ENCODE measurements around the gene BAHCC1. TPM values are rescaled to one million over a fixed set of nuclear protein-coding genes. Genes with fewer than 3 reads are reported as not detected.

BAHCC1 gene
- total RNA-seq, 1 experiment from 2014 or later = 3.1 TPM

DNA sequence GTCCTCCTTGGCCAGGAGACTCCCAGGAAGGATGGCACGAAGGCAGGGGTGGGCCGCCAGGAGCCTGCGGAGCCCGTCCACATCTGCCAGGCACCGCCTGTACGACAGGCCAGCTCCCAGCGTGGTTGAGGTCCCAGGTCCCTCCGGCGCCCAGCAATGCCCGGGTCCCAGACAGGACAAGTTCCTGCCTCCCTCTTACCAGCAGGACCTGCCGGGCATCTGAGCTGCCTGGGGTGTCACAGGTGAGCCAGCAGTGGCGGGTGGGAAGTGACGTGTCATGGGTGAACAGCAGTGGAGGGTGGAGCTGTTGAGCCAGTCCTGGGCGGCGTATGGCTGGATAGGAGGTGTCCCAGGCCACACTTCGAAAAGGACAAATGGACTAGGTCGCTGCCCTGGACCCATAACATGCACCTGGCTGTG, 15.7 kb upstream of the BAHCC1 start:
- Mint-ChIP-seq H3K36me3 (ENCODE audit: insufficient read depth in 1 of 3, low read depth in 3 of 3) (no peaks in the 10 kb centered on the region), H3K27me3 (ENCODE audit: low read depth) (peaks cover 59% of the 10 kb centered on the region), H3K9me3 (no peaks in the 10 kb centered on the region), H3K4me1 (no peaks in the 10 kb centered on the region), H3K27ac (no peak overlapping the region), H3K4me3 (no peak overlapping the region)
- H4K5ac ChIP-seq (ENCODE audit: insufficient read length, low read depth, low read length) = no peak overlapping the region
- H3K79me1 ChIP-seq (ENCODE audit: insufficient read depth, low read depth, low read length, poor library complexity, severe bottlenecking) = no peaks in the 10 kb centered on the region
- no peak overlapping the region for H4K91ac ChIP-seq (ENCODE audit: insufficient read length, low read depth, low read length)
- H3K23me2 ChIP-seq (ENCODE audit: insufficient read length, low read depth, low read length, poor library complexity, severe bottlenecking) = no peaks in the 10 kb centered on the region
- no peak overlapping the region for H3K23ac ChIP-seq (ENCODE audit: insufficient read length, low read depth, low read length)
- DNase-seq = no peak
- no peak overlapping the region for H2BK15ac ChIP-seq (ENCODE audit: low read depth, low read length)
- H3K4me2 ChIP-seq (ENCODE audit: insufficient read depth, insufficient read length, low read length) = no peak overlapping the region
- no peak overlapping the region; the same call in 1 of the 2 replicates for H3K14ac ChIP-seq (ENCODE audit: insufficient read depth, low read length)
- H3K79me2 ChIP-seq (ENCODE audit: insufficient read depth, low read length) = no peaks in the 10 kb centered on the region
- no peak overlapping the region for H2AK5ac ChIP-seq (ENCODE audit: insufficient read length, low read length)
- H3T11ph ChIP-seq (ENCODE audit: low read length) = no peak overlapping the region
- H3K4me1 ChIP-seq (ENCODE audit: insufficient read depth, low read length) = no peaks in the 10 kb centered on the region
- no peaks in the 10 kb centered on the region for H3K9me3 ChIP-seq (ENCODE audit: control insufficient read depth, low read depth, low read length)
- H4K8ac ChIP-seq (replicated peaks; ENCODE audit: insufficient read length, low read depth, low read length) = no peak overlapping the region
- no peaks in the 10 kb centered on the region for H4K20me1 ChIP-seq (ENCODE audit: control insufficient read depth, insufficient read depth, insufficient read length)
- no peak overlapping the region for H2BK120ac ChIP-seq (ENCODE audit: low read depth, low read length, poor library complexity, severe bottlenecking)
- H3K56ac ChIP-seq (ENCODE audit: insufficient read length, low read depth, low read length) = no peak overlapping the region
- no peak overlapping the region for H2BK20ac ChIP-seq (ENCODE audit: low read depth, low read length, poor library complexity, severe bottlenecking)
- no peak overlapping the region for H3K27ac ChIP-seq (ENCODE audit: insufficient read length, low read depth, low read length)
- H3K18ac ChIP-seq (ENCODE audit: insufficient read length, low read depth, low read length) = no peak overlapping the region
- no peak overlapping the region for H2BK12ac ChIP-seq (ENCODE audit: insufficient read length, low read depth, low read length)
- no peak overlapping the region for H2AFZ ChIP-seq (ENCODE audit: low read length)
- H3K4ac ChIP-seq (ENCODE audit: low read depth, low read length) = no peak overlapping the region
- TF ChIP-seq CTCF (conservative IDR thresholded peaks at IDR 0.05) = no peak
- H3K27me3 ChIP-seq (ENCODE audit: insufficient read depth, low read length) = no peaks in the 10 kb centered on the region
- no peak overlapping the region for H2BK5ac ChIP-seq (ENCODE audit: insufficient read length, low read length)
- no peak overlapping the region for H3K9ac ChIP-seq (ENCODE audit: extremely low read depth, insufficient read length, low read length)
- WGBS (ENCODE audit: extremely low coverage, insufficient read length, low lambda C conversion rate) = no CpG with 5 or more reads among the region's 17 CpGs
